NOMO-1 treated with DMSO at 0.1 percent for 48 hours (cell line): ENCODE measurements around the gene UBA6.
A peak's percentile ranks its signal among the peaks of the same experiment; 100 is the strongest.
"Not testable (repeated sequence)": the region's sequence is repeated elsewhere in the genome, so short reads cannot be mapped to it uniquely, and the experiment has no call there.

Experiments
- DNase-seq: peaks from one replicate; lab custom pipeline; 2025; ENCODE audit not compliant: unreplicated experiment; lab: John Stamatoyannopoulos, UW

Gene UBA6

GRCh38 chr4:67674098-67674497, 26.9 kb downstream of the UBA6 start:
- no peak for DNase-seq

- no peak for DNase-seq
These were observed 32.6 kb downstream of the UBA6 start for GRCh38 chr4:67668315-67668714.

- no peak for DNase-seq
These were observed 40.5 kb downstream of the UBA6 start for GRCh38 chr4:67660418-67660817.

GRCh38 chr4:67659065-67659464, 41.9 kb downstream of the UBA6 start:
- no peak for DNase-seq

GRCh38 chr4:67658302-67658701, 42.7 kb downstream of the UBA6 start:
- no peak for DNase-seq

GRCh38 chr4:67651536-67651935, 49.4 kb downstream of the UBA6 start:
- no peak for DNase-seq

- peak; percentile 76 for DNase-seq
These were observed 62.8 kb downstream of the UBA6 start for GRCh38 chr4:67638136-67638535.

GRCh38 chr4:67636978-67637377, 64.0 kb downstream of the UBA6 start:
- DNase-seq = not testable (repeated sequence)

GRCh38 chr4:67635331-67635730, 65.6 kb downstream of the UBA6 start:
- DNase-seq = no peak

GRCh38 chr4:67634741-67635140, 66.2 kb downstream of the UBA6 start:
- no peak for DNase-seq

- DNase-seq = peak; percentile 87
These were observed 68.5 kb downstream of the UBA6 start for GRCh38 chr4:67632492-67632891.

GRCh38 chr4:67624939-67625338, 76.0 kb downstream of the UBA6 start:
- no peak for DNase-seq

- DNase-seq = no peak
These were observed 84.5 kb downstream of the UBA6 start for GRCh38 chr4:67616478-67616877.

- peak; percentile 61 for DNase-seq
These were observed 85.8 kb downstream of the UBA6 start for GRCh38 chr4:67615119-67615518.

- no peak for DNase-seq
These were observed 86.8 kb downstream of the UBA6 start for GRCh38 chr4:67614186-67614585.

GRCh38 chr4:67608027-67608426, 92.9 kb downstream of the UBA6 start:
- no peak for DNase-seq

GRCh38 chr4:67604749-67605148, 96.2 kb downstream of the UBA6 start:
- DNase-seq = no peak

- DNase-seq = no peak
These were observed 97.0 kb downstream of the UBA6 start for GRCh38 chr4:67604029-67604381.

GRCh38 chr4:67603310-67604028, 97.5 kb downstream of the UBA6 start:
- DNase-seq = no peak

GRCh38 chr4:67593741-67594175, 107.2 kb downstream of the UBA6 start:
- DNase-seq = peak; percentile 9

GRCh38 chr4:67587156-67587555, 113.8 kb downstream of the UBA6 start:
- no peak for DNase-seq

GRCh38 chr4:67584496-67584895, 116.5 kb downstream of the UBA6 start:
- no peak for DNase-seq

- no peak for DNase-seq
These were observed 119.0 kb downstream of the UBA6 start for GRCh38 chr4:67581913-67582312.
